GM18511 (cell line): ENCODE results near the gene FOXP2.
"Not testable (repeated sequence)": the region's sequence is repeated elsewhere in the genome, so short reads cannot be mapped to it uniquely, and the experiment has no call there.

Experiments used
- ATAC-seq: cut with Tn5 transposase; IDR thresholded peaks from one replicate; pipeline ENCODE4 v1.9.1; 2021; ENCODE audit warnings: mild to moderate bottlenecking, moderate library complexity; ENCODE audit not compliant: unreplicated experiment

FOXP2 gene

DNA sequence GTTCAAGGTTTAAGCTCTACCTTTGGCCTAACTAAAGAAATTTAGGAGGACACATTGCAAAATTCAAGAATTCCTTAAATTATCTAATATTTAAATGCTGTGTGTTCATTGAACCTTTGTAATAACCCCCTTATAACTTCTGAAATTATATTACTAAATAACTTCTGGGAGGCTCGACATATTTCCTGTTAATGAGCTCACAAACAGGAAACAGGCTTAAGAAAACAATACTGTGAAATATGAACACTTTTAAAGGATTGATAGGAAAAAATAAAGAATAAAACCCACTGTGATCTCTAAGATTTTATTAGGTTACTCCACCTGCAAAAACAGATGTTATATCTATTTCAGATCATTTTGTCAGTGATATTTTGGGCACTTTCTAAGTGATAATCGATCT is 74.1 kb downstream of the FOXP2 start:
- ATAC-seq, result no peak

DNA sequence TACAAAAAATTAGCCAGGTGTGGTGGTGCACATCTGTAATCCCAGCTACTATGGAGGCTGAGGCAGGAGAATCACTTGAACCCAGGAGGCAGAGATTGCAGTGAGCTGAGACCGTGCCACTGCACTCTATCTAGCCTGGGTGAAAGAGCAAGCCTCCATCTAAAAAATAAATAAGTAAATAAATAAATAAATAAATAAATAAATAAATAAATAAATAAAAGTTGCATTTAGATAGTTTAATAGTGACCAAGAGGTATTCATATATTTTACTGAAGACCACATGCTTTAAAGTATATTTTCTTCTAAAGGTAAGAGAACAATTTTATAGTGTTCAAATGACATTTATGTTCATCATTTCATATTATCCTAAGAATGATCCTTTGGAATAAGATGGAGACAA is 82.9 kb downstream of the FOXP2 start:
- not testable (repeated sequence) for ATAC-seq

DNA sequence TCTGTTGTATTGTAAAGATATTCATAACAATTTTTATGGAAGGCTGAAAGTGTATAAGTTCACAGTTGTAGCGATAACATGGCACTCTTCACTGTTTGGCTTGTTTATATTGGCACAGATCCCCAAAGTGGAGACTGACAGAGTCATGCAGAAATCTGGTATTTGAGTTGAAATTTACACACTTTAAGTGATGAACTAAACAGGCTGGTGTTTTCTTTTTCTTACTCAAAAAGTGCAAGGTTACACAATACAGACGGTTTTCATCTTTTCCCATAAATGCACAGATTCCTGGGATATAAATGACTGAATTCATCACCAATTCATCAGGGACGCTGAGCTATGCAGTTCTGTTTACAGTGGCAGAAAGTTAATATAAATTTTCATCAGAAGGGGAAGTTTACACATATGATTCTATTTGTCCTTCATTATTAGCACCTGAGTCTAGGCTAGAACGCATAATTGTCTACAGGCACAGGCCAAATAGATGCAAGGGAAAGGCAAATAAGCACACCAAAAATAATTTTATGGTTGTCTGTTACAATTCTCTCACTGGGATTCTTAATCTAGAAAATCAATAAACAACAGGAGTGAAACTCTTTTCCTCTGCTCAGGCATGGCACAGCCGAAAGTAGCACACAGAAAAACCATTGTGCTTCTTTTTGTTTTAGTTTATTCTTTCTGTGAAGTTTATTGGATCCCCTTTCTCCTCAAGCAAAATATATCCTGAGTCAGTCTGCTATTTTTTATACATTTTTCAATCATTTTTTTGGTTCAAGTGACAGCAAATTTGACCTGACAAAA is 88.0 kb downstream of the FOXP2 start:
- no peak for ATAC-seq

DNA sequence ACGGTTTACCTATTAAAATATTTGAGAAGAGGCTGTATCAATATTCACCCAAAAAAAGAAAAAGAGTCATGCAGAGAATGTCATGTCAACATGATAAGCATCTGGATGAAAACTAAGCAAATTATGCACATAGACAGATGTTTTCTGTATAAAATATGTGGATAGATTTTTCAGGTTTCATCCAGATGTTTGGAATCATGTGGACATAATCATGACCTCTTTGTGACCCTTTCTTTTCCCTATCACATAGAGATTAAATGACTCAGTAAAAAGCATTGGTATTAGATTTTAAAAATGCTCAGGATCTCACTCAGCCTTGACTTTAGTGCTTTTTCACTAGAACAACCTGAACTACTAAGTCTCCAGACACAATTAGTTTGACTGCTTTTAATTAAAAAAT is 90.0 kb downstream of the FOXP2 start:
- no peak for ATAC-seq

DNA sequence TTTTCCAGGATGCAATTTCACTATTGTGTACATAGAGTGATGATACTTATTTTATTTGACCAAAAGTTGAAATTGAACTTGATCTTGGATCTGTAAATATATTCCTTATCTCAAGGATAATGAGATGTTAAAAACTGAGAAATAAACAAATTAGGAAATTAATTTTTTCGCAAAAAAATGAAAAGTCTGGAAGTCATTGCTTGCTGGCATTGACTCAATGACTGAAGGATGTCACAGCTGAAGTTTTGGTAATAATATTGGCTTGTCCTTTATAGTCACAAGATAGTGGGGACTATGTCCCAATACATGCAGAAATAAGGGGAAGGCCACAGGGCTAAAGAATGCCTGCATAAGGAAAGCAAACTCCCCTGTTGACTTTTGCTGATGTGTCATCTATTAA is 92.8 kb downstream of the FOXP2 start:
- no peak for ATAC-seq

DNA sequence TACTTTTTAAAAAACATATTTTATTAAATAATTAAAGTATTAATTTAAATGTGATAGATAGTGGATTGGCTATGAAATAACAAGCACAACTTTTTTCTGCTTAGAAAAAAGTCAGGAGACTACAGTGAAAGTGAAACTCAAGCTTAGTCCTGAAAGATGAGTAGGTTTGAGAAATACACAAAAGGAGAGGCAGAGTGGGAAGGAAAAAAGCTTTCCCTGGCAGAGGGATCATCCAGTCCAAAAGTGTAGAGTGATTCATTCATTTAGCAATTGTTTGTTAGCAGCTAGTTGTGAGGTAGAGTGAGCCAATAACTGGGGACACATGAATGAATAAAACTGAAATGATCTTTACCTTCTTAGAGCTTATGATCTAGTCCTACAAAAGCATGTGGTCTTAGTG is 93.5 kb downstream of the FOXP2 start:
- ATAC-seq, result no peak

DNA sequence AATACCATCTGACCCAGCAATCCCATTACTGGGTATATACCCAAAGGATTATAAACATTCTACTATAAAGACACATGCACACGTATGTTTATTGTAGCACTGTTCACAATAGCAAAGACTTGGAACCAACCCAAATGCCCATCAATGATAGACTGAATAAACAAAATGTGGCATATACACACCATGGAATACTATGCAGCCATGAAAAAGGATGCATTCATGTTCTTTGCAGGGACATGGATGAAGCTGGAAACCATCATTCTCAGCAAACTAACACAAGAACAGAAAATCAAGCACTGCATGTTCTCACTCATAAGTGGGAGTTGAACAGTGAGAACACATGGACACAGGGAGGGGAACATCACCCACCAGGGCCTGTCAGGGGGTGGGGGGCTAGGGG is 96.2 kb downstream of the FOXP2 start:
- ATAC-seq, result not testable (repeated sequence)

DNA sequence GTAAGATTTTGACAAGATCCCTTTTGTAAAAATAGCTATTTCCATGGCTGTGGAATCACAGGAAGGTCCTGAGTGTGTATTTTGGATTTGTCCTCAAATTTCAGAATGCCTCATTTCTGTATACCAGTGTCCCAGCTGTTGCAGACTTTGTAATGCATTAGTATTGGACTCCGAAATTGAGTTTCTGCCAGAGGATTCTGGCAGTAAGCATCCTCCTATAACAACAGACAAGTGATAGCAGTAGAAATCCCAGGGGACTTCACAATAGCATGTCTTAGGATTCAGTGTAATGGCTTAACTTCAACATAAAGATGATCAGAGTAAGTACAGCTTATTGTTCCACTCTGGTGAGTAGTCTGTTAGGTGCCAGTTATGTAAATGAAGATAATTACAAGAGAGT is 104.6 kb downstream of the FOXP2 start:
- ATAC-seq, result no peak

DNA sequence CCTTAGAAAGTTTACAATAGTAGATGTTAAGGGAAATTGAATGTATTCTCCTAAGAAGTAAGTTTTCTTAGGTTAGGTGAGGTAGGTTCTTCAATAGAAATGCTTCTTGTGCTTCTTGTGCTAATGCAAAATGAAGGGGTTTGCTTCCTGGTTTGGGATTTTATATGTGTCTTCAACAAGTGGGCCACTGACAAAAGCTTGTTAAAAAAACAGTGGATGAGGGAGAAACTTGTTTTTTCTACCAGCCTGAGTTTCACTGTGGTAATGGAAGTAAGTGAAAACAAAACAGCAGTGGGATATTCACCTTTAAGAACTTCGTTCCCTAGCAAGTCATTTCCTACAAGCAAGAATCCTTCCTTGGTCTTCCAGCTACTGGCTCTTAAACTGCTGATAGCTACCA is 107.5 kb downstream of the FOXP2 start:
- no peak for ATAC-seq

DNA sequence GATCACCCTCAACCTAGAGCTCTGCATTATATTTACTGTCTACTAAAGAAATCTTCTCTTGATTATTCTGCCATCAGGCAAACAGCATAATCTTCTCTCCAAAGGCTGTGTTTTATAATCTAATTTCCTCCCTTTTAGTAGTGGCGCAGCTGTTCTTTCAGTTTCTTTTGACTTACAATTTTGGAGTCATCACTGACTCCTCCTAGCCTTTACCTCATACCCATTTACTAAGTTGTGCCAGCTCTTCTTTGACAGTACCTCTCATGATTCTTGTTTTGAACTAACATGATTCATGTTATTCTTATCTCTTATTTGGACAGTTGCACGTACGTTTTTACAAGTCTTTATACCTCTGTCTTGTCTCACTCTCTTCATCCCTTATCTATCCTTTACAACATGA is 113.0 kb downstream of the FOXP2 start:
- no peak for ATAC-seq

DNA sequence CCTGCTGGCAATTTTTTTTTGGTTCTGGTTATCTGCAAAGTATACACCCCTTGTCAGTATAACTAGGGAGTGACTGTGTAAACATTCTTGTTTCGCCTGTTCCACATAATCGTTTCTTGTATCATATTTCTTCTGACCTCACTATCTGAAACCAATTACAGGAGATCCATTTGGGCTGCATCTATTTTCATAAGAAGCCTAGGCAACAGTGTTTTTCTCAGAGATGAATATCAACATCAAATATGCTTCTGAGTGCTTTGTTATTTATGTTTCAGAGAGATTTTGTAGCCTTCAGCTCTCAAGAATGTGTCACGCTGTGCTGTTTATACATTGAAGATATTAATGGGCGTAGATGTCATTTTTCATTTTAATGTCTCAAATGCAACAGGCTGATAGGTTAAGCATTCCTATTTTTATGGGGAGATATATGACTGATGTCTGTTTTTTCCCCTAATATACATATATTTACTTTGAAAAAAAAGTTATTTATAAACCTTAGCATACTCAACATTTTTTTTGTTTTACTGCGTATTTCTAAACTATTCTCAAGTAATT is 115.5 kb downstream of the FOXP2 start:
- ATAC-seq, result no peak

DNA sequence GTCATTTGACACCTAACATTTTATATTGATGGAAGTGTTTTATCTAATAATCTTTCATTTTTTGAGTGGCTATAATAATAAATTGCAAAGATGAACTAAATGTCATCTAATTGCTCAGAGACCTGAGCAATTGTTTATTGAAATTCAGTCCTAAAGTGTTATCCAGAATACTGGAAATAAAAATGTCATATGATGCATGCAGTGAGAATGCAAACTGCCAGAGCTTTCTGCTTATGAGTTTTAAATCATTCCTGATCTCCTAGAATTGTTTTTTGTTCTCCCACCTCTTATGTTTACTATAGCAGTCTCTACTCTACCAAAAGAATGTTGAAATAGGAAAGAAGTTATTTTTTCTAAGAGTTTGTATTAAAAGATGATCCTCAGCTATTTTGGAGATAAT is 116.7 kb downstream of the FOXP2 start:
- no peak for ATAC-seq

DNA sequence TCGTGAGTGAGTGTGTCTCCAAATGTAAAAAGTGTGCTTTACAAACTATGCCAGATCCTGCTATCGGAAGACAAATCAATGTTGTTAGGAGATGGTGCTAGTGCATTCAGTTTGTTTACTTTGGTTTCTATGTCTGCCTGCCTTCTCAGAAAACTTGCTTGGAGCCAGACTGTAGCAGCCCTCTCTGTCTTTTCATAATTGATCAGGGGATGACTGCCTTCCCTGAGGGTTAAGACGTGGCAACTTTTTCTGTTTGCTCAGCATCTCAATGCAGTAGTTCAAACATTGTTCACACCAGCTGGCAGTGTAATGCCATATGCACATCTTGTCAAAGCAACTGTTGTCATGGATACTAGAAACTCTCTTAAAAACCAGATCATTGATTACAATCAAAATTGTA is 118.5 kb downstream of the FOXP2 start:
- ATAC-seq, result no peak

DNA sequence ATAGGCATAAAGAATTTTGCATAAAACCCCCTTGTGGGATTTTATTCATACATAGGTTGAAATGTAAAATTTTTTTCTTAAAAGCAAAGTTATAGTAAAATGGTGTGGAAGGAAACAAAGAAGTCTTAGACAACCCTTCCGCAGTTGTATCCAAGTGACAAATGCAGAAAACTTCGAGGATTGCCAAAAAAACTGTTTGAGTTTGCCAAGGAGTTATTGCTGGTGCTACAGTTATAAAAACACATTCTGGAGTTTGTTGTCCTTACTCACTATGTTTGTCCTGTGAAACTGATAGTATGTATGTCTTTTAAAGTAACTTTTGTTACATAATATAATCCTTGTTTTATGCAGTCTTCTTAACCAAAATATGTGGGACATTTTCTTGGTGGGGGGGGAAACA is 120.3 kb downstream of the FOXP2 start:
- ATAC-seq, result no peak

DNA sequence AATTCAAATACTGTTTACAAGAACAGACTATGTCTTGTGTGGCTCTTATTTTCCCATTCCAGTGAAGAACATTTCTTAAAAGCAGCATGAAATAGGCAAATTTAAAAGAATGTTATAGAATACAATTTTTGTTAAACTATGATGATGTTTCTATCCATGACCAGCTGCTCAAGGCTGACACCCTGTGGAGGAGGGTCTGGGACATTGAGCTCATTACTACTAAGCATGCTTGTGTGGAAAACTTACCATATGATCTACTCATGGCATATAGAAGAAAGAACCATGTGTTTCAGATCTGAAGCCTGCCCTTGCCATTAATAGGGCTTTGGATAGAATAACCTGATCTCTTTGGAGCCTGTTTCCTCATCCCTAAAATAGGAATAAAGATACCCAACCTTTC is 125.0 kb downstream of the FOXP2 start:
- no peak for ATAC-seq

DNA sequence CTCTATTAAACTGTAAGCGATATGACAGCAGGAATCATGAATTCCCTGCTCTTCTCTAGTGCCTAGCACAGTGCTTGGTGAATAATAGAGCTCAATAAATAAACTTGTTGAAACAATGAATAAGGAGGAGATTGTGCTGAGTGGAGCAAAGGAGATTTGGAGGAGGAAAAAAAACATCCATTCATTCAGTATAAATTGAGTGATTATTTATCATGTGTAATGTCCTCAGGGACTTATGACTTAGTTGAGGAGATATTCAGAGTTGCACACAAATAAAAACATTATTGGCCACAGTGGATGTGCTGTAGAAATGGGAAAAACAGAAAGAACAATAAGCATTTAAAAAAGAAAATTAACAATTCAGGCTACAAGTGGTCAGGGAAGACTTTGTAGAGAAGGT is 125.7 kb downstream of the FOXP2 start:
- ATAC-seq, result no peak

DNA sequence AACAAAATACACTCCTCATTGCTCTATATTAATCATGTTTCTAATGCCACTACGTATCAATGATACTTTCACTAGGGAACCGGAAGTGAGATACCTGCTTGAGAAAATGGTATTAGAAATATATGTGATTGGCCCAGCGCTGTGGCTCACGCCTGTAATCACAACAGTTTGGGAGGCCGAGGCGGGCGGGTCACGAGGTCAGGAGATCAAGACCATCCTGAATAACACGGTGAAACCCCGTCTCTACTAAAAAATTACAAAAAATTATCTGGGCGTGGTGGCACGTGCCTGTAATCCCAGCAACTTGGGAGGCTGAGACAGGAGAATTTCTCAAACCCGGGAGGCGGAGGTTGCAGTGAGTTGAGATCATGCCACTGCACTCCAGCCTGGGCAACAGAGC is 132.7 kb downstream of the FOXP2 start:
- ATAC-seq, result not testable (repeated sequence)

DNA sequence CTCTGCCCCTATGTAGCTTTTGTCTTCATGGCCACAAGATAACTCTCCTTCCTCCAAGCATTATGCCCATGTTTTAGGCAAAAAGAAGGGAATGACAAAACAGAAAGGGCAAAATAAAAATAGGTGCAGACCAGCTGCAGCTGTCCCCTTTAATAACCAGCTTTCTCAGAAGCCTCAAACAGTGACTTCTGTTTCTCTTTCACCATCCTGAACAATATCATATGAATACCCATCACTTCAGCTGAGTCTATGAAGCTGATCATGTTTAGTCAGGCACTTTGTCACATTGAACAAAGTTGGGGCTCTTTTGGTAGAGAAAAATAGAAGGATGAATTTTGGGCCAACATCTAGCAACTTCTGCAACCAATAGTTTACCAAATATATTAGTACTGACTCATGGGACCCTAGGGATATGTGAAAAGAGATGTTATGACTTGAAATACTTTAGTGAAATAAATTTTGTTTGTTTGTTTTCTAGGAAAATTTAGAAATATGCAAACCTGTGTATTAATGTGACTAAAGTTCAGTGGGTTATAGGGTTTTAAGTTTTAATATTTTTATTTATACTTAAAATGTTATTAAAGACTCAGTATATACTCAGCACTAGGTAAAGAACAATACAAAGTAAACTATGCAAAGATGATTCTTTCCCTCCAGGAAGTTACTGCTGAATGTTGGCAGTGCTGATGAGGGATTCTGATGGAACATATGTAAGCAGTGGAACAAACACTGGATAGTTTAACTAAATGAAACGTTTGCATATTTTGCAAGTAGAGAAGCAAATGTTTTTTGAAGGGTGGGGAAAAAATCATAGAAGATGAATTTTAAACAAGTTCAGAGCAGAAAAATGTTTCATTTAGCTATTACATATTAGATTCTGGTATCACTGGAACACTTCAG is 133.7 kb downstream of the FOXP2 start:
- ATAC-seq, result no peak

DNA sequence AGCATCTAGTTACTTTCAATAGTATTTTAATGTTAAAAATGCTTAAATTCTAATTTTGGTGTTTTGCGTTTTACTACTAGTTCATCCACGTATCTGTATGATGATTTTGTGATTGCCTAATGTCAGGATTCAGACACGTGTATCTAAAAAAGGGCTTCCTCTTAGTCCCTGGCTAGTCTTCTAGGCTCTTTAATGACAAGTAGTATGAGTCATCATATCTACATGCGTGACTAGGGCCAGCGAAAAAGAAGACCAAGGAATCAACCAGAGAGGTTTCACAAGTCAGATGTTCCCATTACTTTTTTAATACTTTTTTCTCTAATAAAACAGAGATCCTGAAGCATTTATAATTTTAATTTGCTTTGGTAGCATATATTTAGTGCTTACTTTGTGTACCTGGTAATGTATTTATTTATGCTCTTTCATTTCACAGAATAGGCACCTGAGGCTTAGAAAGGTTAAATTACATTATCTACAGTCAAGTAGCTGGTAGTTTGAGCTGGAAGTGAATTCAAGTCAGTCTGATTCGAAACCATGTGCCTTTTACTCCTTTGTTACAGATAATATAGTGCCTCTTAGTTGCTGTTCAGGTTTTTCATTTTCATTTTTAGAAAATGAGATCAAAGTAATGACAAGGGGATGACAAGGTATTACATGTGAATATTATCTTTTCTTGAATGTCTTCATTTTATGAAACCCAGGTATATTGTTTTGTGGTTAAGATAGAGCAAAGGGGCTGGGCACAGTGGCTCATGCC is 140.3 kb downstream of the FOXP2 start:
- ATAC-seq, result peak; percentile 74

DNA sequence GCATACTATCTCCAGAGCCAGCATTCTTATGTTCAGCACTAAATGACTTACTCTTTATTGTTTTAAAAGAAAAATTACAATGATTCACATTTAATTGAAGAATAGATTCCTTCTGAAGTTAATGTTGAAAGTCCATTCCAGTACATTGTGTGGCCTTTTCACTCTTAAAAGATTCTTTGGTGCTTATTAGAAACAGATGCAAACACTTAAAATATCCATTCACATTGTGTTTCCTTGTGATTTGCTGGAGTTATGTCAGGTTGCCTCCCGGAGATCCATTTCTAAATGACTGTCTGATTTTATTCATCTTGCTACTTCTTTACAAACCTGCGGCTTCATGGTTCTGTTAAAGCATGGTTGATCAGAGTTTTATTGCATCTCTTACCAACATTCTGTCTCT is 152.8 kb downstream of the FOXP2 start:
- ATAC-seq, result no peak

DNA sequence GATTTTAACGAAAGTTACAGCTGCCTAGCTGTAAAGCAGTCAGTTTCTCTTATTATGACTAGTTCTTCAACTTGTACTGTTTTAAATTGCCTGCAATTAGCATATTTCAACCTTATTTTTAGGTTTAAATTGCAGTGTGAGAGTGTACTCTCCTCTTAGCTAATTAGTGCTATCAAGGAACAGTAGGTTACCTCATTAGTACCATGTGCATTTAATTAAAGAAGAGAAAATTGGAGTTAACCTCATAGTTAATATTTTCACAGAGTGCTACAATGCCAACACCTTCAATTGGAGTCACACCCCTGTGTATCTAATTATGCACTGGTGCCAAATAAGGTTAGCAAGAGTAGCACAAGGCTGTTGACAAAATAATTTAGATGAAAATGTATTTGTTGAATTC is 154.6 kb downstream of the FOXP2 start:
- no peak for ATAC-seq
